Fibroblast of skin of left quadriceps (primary cell): ENCODE measurements around the gene DCP1B.
A peak's percentile ranks its signal among the peaks of the same experiment; 100 is the strongest.
"Not testable (repeated sequence)": the region's sequence is repeated elsewhere in the genome, so short reads cannot be mapped to it uniquely, and the experiment has no call there.

Experiments used
- DNase-seq, 2 experiments: peaks; one replicate each; pipeline ENCODE4 v3.0.0-alpha.2; 2013; ENCODE audit warnings: low read depth in 2 of 2

DCP1B gene

DNA sequence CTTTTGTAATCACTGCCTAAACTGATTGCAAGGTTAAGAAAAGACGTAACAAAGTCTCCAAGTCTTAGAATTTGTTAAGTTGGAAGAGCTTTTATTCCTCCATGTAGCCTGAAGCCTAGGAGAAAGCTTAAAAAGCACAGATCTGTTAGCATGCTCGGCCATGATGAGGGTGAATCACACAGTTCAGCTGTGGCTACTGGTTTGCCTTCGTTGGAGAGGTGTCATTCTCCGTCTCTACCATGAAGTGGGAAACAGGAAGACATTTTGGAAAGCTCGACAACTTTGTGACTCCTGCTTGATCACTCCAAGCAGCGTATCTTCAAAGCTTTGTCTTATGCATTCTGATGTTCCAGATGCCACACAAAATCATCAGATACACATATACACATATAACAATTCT lies 27.1 kb downstream of the DCP1B start:
- no peak for DNase-seq

GRCh38 chr12:1974812-1975211 lies 29.4 kb downstream of the DCP1B start:
- DNase-seq: no peak

- DNase-seq: no peak
These were observed 31.4 kb downstream of the DCP1B start for GRCh38 chr12:1972856-1973317.

- DNase-seq: peak; percentile 45 to 48
These were observed 32.0 kb downstream of the DCP1B start for GRCh38 chr12:1972260-1972659.

DNA sequence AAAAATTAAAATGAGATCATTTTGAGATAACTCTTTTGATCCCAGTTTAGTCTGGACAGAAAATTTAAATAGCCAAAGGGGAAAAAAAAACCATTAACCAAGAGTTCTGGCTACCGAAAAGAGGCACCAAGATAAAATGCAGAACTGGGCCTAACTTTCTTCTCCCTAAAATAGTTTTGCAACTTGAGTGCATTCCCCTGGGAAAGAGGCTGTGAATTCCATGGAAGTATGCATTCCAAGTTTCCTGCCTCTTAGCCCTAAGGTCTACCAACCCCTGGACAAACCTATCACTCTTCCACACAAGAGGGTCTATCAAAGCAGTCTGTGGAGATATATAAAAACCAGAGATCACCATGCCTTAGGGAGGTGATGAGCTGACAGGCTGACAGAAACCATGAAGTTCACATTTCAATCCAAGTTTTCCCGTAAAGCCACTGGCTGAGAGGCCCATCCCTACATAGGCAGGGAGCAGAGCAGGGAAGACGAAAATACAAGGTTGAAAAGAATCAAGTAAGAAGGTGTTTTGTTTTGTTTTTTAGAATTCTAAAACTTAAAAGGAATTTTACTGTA lies 33.8 kb downstream of the DCP1B start:
- no peak for DNase-seq

DNA sequence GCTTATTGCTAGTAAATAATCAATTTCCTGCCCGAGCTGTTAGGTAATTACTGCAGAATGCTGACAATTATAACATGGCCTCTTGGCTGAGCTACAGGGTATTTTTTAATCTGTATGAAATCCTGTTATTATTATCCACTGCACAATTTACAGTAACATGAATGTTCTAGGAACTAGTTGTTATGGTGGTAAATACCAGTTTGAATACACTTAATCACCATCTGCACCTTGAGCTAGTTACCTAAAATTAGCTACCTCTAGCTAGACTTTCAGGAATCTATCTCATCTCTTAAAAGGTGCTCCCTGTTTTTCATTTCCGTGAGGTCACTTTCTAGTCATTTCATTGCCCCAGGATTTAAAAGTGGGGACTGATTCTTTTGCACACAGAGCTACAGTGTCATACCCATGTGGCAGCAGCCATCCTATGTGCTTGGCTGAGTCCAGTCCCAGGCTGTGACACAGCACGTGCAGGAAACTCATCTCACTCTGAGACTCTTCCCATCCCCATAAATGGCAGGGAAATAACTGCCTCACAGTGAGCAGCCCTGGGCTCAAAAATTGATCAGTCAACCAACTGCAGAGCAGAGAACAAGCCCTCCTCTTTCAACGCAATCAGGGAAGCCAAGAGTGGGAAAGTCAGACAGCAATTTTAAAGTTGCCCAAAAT lies 37.6 kb downstream of the DCP1B start:
- no peak for DNase-seq

DNA sequence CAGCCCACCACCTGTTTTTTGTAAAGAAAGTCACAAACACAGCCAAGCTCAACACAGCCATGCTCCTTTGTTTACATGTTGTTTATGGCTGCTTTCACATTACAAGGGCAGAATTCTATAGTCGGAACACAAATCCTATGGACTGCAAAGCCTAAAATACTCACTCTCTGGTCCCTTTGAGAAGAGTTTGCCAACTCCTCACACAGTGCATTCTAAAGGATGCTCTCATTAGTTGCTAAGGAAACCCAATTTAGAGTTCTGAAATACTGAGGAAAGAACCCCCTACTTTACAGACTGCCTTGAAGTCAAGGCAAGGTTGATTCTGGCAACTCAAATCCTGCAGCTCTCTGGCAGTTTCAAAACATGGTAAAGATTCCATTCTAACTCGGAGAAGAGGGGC lies 38.3 kb downstream of the DCP1B start:
- no peak for DNase-seq

- no peak for DNase-seq
These were observed 41.9 kb downstream of the DCP1B start for GRCh38 chr12:1962051-1963020.

DNA sequence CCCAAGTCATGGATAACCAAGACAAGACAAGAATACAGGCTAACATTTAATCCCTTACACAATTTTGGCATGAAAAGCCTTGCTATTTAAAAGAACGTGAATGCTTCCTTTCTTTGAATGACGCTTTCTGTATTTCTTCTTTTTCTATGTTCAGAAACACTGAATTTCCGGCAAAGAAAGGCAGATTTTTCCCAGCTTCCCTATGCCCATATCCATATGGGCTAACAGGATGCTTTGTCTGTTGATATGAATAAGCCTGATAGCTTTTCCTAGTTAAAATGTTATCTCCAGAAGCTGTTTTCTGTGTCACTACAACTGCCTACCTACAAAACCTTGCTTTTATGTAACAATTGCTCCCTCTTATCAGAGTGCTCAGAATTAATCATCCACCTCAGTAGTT lies 47.5 kb downstream of the DCP1B start:
- DNase-seq: no peak

- no peak for DNase-seq
These were observed 54.3 kb downstream of the DCP1B start for GRCh38 chr12:1949771-1950470.

DNA sequence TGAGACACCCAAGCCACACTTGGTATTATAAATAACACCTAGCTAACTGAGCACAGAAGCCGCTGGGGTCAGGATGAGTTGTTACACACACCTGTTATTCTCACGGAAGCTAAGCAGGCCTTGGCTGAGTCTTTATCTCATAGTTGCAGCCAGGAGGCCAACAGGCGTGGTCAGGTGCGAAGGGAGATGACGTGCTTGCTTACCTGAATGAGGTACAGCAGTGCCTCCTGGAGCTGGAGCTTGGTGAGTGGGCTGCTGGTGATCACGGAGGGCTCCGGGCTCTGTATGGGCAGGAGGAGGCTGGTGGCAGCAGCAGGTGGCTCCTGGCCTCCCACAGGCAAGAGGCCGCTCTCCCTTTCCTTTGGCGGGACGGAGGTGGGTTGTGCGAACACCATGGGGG lies 55.4 kb downstream of the DCP1B start:
- DNase-seq: no peak

- peak; percentile 26 to 30 for DNase-seq
These were observed 57.2 kb downstream of the DCP1B start for GRCh38 chr12:1947081-1947480.

DNA sequence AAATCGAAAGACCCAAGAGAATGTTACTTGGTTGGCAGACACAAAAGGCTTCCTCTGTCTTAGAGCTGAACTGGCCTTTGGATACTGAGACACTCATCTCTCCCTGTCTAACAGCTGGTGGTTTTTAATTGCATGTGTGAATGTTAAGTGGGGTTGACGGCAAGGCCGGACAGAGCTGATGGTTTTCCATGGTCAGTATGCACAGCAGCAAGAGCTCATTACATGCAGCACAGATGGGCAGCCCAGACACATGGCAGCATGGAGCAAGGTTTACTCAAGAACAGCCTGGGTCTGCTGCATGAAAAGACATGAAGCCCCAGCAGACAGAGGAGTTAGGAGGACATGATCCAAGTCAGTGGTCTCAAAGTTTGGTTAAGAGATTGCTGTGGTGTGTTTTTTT lies 58.0 kb downstream of the DCP1B start:
- DNase-seq: no peak

- DNase-seq: not testable (repeated sequence)
These were observed 58.8 kb downstream of the DCP1B start for GRCh38 chr12:1945502-1945901.

DNA sequence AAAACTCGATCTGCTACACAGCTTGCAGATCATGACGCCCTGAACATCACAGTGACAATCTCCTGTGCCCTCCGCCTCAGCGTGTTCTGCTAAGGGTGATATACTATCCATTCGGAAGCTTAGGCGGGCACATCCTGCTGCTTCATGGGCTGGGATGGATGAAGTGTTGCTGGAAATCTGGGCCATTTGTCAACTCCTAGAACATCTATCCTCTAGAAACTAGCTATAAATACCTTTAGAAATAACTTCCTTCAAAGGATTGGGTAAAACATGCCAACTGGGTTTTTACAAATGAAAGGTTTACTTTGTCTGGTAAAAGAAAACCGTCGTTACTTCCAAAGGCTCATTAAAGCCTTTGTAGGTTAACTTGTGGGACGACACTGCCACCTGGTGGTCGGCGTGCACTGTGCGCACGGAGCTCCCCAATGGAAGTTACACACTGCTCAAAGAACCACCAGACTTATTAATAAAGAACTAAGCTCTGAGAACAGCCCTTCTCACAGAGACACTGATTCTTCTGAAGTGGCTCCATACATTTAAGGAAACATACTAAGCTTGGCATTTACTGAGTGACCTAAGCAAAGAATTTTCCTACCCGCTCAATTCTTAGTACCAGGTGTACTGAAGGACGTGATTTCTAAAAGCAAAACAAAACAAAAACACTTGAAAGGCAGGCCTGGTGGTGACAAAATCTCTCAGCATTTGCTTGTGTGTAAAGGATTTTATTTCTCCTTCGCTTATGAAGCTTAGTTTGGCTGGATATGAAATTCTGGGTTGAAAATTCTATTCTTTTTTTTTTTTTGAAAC lies 64.3 kb downstream of the DCP1B start:
- peak; percentile 48 to 51 for DNase-seq

DNA sequence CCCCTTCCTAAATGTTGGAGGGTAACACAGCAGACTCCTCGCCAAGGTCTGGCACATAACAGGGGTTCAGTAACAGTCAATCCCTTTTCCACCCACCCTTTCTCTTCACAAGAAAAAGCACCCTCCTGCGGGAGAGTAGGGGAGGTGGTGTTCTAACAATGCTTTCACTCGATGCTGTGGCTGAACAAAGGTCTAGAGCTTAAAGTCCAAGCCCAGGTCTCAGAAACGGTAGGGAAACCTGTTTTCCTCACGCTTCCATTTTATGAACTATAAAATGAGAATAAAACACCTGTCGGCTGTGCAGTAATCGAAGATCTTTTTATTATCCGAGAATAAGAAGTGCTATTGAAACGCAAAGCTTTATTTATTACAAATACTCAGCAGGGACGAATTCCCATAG lies 64.9 kb downstream of the DCP1B start:
- DNase-seq: no peak

GRCh38 chr12:1937481-1938224 lies 66.6 kb downstream of the DCP1B start:
- no peak for DNase-seq

GRCh38 chr12:1936406-1937320 lies 67.6 kb downstream of the DCP1B start:
- DNase-seq: no peak

- no peak for DNase-seq
These were observed 68.4 kb downstream of the DCP1B start for GRCh38 chr12:1935700-1936378.
